HCT116 (cell line): ENCODE data around the gene ZFP57. TPM values are rescaled to one million over a fixed set of nuclear protein-coding genes. Genes with fewer than 3 reads are reported as not detected.

ENCODE experiments used
- ATAC-seq: fragments of 200-7000 bp; cut with Tn5 transposase; 2 replicates; pipeline ENCODE4 v1.9.1; 2020; ENCODE audit warnings: mild to moderate bottlenecking, moderate library complexity
- BruUV-seq: library from RNA; stranded (reverse); fragments of 400-500 nt; replicated peaks from 2 replicates; lab custom pipeline; 2021; lab: Mats Ljungman, UMichigan
- CTCF ChIA-PET: fragments of 300-600 bp; sonication (Branson Sonifier 250); formaldehyde crosslinking; loops from one replicate; lab custom pipeline; 2021; ENCODE audit warnings: antibody characterized with exemption; lab: Charles Lee
- POLR2A ChIA-PET: fragments of 300-600, 350-600 bp; sonication (Branson Sonifier 250); formaldehyde crosslinking; loops from one replicate; lab custom pipeline; 2021; ENCODE audit warnings: antibody characterized with exemption; lab: Charles Lee
- RAD21 ChIA-PET, 2 experiments: fragments of 300-600 bp; sonication (Branson Sonifier 250); formaldehyde crosslinking; loops; one replicate each; lab custom pipeline; 2023; ENCODE audit warnings: low total read pairs in 2 of 2; ENCODE audit not compliant: uncharacterized antibody in 2 of 2, unreplicated experiment in 2 of 2, low non-redundant PET in 1 of 2; lab: Charles Lee
- DNase-seq: peaks from one replicate; pipeline ENCODE4 v3.0.0-alpha.2; 2010; ENCODE audit warnings: low read depth, low spot score
- H2AFZ ChIP-seq: fragments of 200-600 bp; shearing (Covaris generic), sonication (generic); 2 replicates; pipeline ENCODE4 v1.6.1; 2017; ENCODE audit warnings: low read depth, mixed run types, mixed read lengths, antibody characterized with exemption, low read length; ENCODE audit not compliant: poor library complexity, severe bottlenecking
- H3K27ac ChIP-seq: 2 replicates; pipeline ENCODE4 v1.5.1; 2012; ENCODE audit warnings: low read depth, low read length
- H3K27me3 ChIP-seq: fragments of 200-600 bp; sonication (generic); 2 replicates; pipeline ENCODE4 v1.6.1; 2016; ENCODE audit warnings: mixed run types, low read length, mixed read lengths; ENCODE audit not compliant: insufficient read depth
- H3K36me3 ChIP-seq, 2 experiments: fragments of 200-500 bp in 1 of 2; fragments of 200-600 bp in 1 of 2; sonication (Bioruptor generic) in 1 of 2; sonication (generic) in 1 of 2; 2 replicates each; pipeline versions ENCODE4 v1.5.1 to v1.6.1; 2014 to 2016; ENCODE audit warnings: low read length in 2 of 2, inconsistent platforms in 1 of 2, mixed read lengths in 1 of 2, mixed run types in 1 of 2; ENCODE audit not compliant: insufficient read depth in 2 of 2, control insufficient read depth in 1 of 2
- H3K4me1 ChIP-seq, 2 experiments: fragments of 200-600 bp in 1 of 2; sonication (generic) in 1 of 2; 2 replicates each; pipeline versions ENCODE4 v1.5.1 to v1.6.1; 2012 to 2017; ENCODE audit warnings: low read length in 2 of 2, inconsistent platforms in 1 of 2, mild to moderate bottlenecking in 1 of 2, mixed read lengths in 1 of 2, mixed run types in 1 of 2, moderate library complexity in 1 of 2; ENCODE audit not compliant: insufficient read depth in 2 of 2, control insufficient read depth in 1 of 2
- H3K4me2 ChIP-seq: fragments of 200-600 bp; sonication (generic); 2 replicates; pipeline ENCODE4 v1.6.1; 2017; ENCODE audit warnings: mixed run types, low read length, mixed read lengths
- H3K4me3 ChIP-seq, 2 experiments: fragments of 200-600 bp in 1 of 2; sonication (generic) in 1 of 2; replicated peaks in 1 of 2; 2 replicates each; pipeline ENCODE4 v1.5.1; 2011 to 2016; ENCODE audit warnings: low read length in 2 of 2, control low read depth in 1 of 2, low read depth in 1 of 2, mild to moderate bottlenecking in 1 of 2, mixed read lengths in 1 of 2, mixed run types in 1 of 2
- H3K79me2 ChIP-seq: fragments of 200-600 bp; sonication (generic); 2 replicates; pipeline ENCODE4 v1.6.1; 2017; ENCODE audit warnings: mild to moderate bottlenecking, mixed run types, low read length, moderate library complexity, mixed read lengths; ENCODE audit not compliant: insufficient read depth
- H3K9ac ChIP-seq: fragments of 200-600 bp; sonication (generic); 2 replicates; pipeline ENCODE4 v1.6.1; 2016; ENCODE audit warnings: low read length, mixed read lengths
- H3K9me2 ChIP-seq: fragments of 200-600 bp; sonication (generic), shearing (Covaris generic); 2 replicates; pipeline ENCODE4 v1.6.1; 2017; ENCODE audit warnings: mixed run types, mild to moderate bottlenecking, moderate library complexity; ENCODE audit not compliant: insufficient read depth
- H3K9me3 ChIP-seq, 2 experiments: fragments of 200-500 bp in 1 of 2; fragments of 200-600 bp in 1 of 2; sonication (Bioruptor generic) in 1 of 2; sonication (generic) in 1 of 2; 2 replicates each; pipeline ENCODE4 v1.6.1; 2014 to 2017; ENCODE audit warnings: low read length in 2 of 2, mixed read lengths in 2 of 2, inconsistent platforms in 1 of 2, low read depth in 1 of 2, mild to moderate bottlenecking in 1 of 2, mixed run types in 1 of 2, moderate library complexity in 1 of 2; ENCODE audit not compliant: control insufficient read depth in 1 of 2, insufficient read depth in 1 of 2
- H4K20me1 ChIP-seq: fragments of 200-600 bp; sonication (generic), shearing (Covaris generic); 2 replicates; pipeline ENCODE4 v1.6.1; 2017; ENCODE audit warnings: mixed run types, mild to moderate bottlenecking, moderate library complexity; ENCODE audit not compliant: insufficient read depth
- CBX3 ChIP-seq: IDR thresholded peaks from 2 replicates; pipeline ENCODE4 v1.6.1; 2012; ENCODE audit warnings: low read depth
- CTCF ChIP-seq, 3 experiments: fragments of 200-600 bp in 1 of 3; sonication (generic) in 1 of 3; IDR thresholded peaks in 2 of 3; conservative IDR thresholded peaks in 1 of 3; 2 replicates each; pipeline ENCODE4 v1.5.1; 2012 to 2017; ENCODE audit warnings: low read depth in 2 of 3, low read length in 2 of 3, antibody characterized with exemption in 1 of 3, borderline replicate concordance in 1 of 3, control low read depth in 1 of 3, mild to moderate bottlenecking in 1 of 3, mixed read lengths in 1 of 3, mixed run types in 1 of 3, moderate library complexity in 1 of 3; ENCODE audit not compliant: insufficient read depth in 1 of 3
- EGR1 ChIP-seq: IDR thresholded peaks from 2 replicates; pipeline ENCODE4 v1.6.1; 2012; ENCODE audit warnings: low read depth
- EZH2 ChIP-seq: fragments of 200-600 bp; sonication (generic); IDR thresholded peaks from 2 replicates; pipeline ENCODE4 v1.6.1; 2017; ENCODE audit warnings: antibody characterized with exemption, mixed run types
- FOSL1 ChIP-seq: IDR thresholded peaks from 2 replicates; pipeline ENCODE4 v1.6.1; 2012; ENCODE audit warnings: low read depth
- MAX ChIP-seq: IDR thresholded peaks from 2 replicates; pipeline ENCODE4 v1.6.1; 2012
- SP1 ChIP-seq: IDR thresholded peaks from 2 replicates; pipeline ENCODE4 v1.6.1; 2012; ENCODE audit warnings: low read depth
- SRF ChIP-seq: IDR thresholded peaks from 2 replicates; pipeline ENCODE4 v1.6.1; 2012; ENCODE audit warnings: low read depth
- TCF7L2 ChIP-seq: IDR thresholded peaks from 2 replicates; pipeline ENCODE4 v1.7.0; 2011; ENCODE audit warnings: borderline replicate concordance, inconsistent platforms; ENCODE audit not compliant: insufficient read depth, insufficient read length; ENCODE audit errors: extremely low read depth
- ZBTB33 ChIP-seq: IDR thresholded peaks from 2 replicates; pipeline ENCODE4 v1.6.1; 2011; ENCODE audit warnings: mild to moderate bottlenecking, low read length, moderate library complexity; ENCODE audit not compliant: insufficient replicate concordance; ENCODE audit errors: extremely low read depth
- ZFX ChIP-seq: fragments of 450-650 bp; IDR thresholded peaks from 2 replicates; pipeline ENCODE4 v1.6.1; 2017
- ZNF274 ChIP-seq: fragments of 200-500 bp; sonication (Bioruptor generic); IDR thresholded peaks from 2 replicates; pipeline ENCODE4 v1.6.1; 2014; ENCODE audit warnings: mild to moderate bottlenecking, low read depth, low read length, inconsistent platforms
- intact Hi-C: fragments of 100-400 bp; cut with micrococcal nuclease; formaldehyde crosslinking; loops from 2 replicates; pipeline ENCODE4 v1.10.0; 2022
- total RNA-seq: library from RNA; stranded (reverse); gene quantifications from one replicate; pipeline ENCODE4 v1.2.1, GENCODE V29; 2021; ENCODE audit not compliant: unreplicated experiment

Gene ZFP57
- total RNA-seq, 1 experiment from 2014 or later: not detected

GRCh38 chr6:29627755-29628418, 53.1 kb downstream of the ZFP57 start:
- TF ChIP-seq ZFX (no peak), EGR1 (no peak)
- no peaks in the 10 kb centered on the region for H3K9me2 ChIP-seq
- H4K20me1 ChIP-seq: no peaks in the 10 kb centered on the region
- BruUV-seq: no TSS peak
- H3K27ac ChIP-seq: no peak overlapping the region
- no peaks in the 10 kb centered on the region for H3K27me3 ChIP-seq
- no peaks in the 10 kb centered on the region for H3K79me2 ChIP-seq
- peaks cover 3 to 10% of the 10 kb centered on the region in 2 experiments; a peak in 1 of 4 replicates for H3K36me3 ChIP-seq
- ATAC-seq (no peak), DNase-seq (no peak)
- no peak overlapping the region for H3K9ac ChIP-seq
- intact Hi-C loops: no loop called here
- no peak overlapping the region for H3K4me3 ChIP-seq
- ChIA-PET POLR2A (no interaction called here), CTCF (interaction anchor here (1.0 kb wide), 1 partner anchor 8 kb away, joined by 3 read pairs; no protein-coding TSS in a partner anchor), RAD21 (no interaction called here)
- H3K4me1 ChIP-seq: peaks cover 7 to 14% of the 10 kb centered on the region in 2 experiments
- H2AFZ ChIP-seq: no peak overlapping the region
- H3K9me3 ChIP-seq: no peaks in the 10 kb centered on the region
- no peak overlapping the region for H3K4me2 ChIP-seq

GRCh38 chr6:29626948-29627754, 53.8 kb downstream of the ZFP57 start:
- H3K4me3 ChIP-seq: no peak overlapping the region
- no peak overlapping the region for H3K4me2 ChIP-seq
- H3K27me3 ChIP-seq: no peaks in the 10 kb centered on the region
- no peaks in the 10 kb centered on the region for H3K9me2 ChIP-seq
- BruUV-seq: no TSS peak
- ChIA-PET CTCF (no interaction called here), POLR2A (no interaction called here), RAD21 (no interaction called here)
- DNase-seq (no peak), ATAC-seq (no peak)
- no peak overlapping the region for H3K9ac ChIP-seq
- H3K4me1 ChIP-seq: peaks cover 7 to 13% of the 10 kb centered on the region in 2 experiments
- H3K27ac ChIP-seq: no peak overlapping the region
- no peaks in the 10 kb centered on the region for H4K20me1 ChIP-seq
- H2AFZ ChIP-seq: no peak overlapping the region
- intact Hi-C loops: no loop called here
- no peaks in the 10 kb centered on the region for H3K79me2 ChIP-seq
- TF ChIP-seq FOSL1 (no peak), CTCF (IDR thresholded peaks at IDR 0.05 in 2 of 3, conservative IDR thresholded peaks at IDR 0.05 in 1 of 3; ENCODE audit: borderline replicate concordance in 1 of 3, insufficient read depth in 1 of 3, low read depth in 2 of 3, low read length in 2 of 3) (no peak), SRF (no peak), EZH2 (no peak), CBX3 (no peak), MAX (no peak), TCF7L2 (no peak), ZNF274 (no peak), ZBTB33 (no peak), SP1 (no peak)
- no peaks in the 10 kb centered on the region for H3K9me3 ChIP-seq
- peaks cover 3 to 10% of the 10 kb centered on the region in 2 experiments; a peak in 2 of 4 replicates for H3K36me3 ChIP-seq
